ENCODE data around the gene KCNIP2.

Gene KCNIP2

DNA sequence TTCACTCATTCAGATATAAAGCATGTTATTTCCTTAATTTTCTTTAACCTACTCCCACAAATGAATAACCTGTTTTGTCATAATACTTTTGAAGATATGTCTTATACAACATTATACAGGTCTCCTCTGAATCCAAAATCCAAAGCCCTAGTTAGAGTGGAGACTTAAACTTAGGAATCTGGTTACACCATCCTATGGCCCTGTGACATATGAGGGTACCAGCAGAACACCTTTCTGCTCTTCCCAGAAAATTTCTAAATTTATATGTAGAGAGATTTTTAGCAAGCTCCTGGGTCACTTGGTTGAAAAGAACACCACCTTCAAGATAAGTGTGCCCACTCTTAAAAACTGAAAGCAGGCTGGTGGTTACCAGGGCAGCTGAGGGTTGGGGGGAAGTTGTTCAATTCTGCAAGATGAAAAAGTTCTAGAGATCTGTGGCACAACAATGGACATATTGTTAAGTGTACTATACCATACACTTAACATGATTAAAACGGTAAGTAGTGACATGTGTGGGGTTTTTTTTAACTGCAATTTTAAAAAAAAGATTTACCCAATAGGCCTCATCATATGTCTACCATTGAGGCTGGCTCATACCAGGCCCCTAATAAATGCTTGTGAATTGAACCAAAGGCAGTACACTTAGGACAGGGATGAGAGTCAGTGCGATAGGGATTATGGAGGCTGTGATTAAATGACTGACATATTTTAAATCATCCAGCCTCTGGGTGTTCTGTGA is 37.6 kb upstream of the KCNIP2 start:
- no peak overlapping the region for H3K27ac ChIP-seq
- TF ChIP-seq, protein P1, sequence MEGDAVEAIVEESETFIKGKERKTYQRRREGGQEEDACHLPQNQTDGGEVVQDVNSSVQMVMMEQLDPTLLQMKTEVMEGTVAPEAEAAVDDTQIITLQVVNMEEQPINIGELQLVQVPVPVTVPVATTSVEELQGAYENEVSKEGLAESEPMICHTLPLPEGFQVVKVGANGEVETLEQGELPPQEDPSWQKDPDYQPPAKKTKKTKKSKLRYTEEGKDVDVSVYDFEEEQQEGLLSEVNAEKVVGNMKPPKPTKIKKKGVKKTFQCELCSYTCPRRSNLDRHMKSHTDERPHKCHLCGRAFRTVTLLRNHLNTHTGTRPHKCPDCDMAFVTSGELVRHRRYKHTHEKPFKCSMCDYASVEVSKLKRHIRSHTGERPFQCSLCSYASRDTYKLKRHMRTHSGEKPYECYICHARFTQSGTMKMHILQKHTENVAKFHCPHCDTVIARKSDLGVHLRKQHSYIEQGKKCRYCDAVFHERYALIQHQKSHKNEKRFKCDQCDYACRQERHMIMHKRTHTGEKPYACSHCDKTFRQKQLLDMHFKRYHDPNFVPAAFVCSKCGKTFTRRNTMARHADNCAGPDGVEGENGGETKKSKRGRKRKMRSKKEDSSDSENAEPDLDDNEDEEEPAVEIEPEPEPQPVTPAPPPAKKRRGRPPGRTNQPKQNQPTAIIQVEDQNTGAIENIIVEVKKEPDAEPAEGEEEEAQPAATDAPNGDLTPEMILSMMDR (conservative IDR thresholded peaks at IDR 0.05) = no peak
- no peak for TF ChIP-seq ZFX (IDR thresholded peaks at IDR 0.05)

DNA sequence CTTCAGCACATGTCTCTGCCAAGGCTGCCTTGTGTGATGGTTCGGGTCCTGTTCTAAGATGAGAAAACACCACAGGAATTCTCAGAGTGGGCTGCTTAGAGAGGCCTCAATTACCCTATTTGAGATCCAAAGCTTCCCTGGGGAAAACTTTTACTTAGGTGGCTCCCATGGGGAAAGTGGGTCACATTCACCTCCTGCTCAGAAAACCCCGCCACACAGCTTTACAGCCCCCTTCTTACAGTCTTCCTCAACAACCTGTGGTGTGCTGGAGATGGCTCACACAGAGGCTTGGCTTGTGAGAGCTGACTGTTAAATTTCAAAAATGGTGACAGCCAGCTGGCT is 36.6 kb upstream of the KCNIP2 start:
- TF ChIP-seq ZFX (IDR thresholded peaks at IDR 0.05) = no peak
- H3K27ac ChIP-seq = no peak overlapping the region

DNA sequence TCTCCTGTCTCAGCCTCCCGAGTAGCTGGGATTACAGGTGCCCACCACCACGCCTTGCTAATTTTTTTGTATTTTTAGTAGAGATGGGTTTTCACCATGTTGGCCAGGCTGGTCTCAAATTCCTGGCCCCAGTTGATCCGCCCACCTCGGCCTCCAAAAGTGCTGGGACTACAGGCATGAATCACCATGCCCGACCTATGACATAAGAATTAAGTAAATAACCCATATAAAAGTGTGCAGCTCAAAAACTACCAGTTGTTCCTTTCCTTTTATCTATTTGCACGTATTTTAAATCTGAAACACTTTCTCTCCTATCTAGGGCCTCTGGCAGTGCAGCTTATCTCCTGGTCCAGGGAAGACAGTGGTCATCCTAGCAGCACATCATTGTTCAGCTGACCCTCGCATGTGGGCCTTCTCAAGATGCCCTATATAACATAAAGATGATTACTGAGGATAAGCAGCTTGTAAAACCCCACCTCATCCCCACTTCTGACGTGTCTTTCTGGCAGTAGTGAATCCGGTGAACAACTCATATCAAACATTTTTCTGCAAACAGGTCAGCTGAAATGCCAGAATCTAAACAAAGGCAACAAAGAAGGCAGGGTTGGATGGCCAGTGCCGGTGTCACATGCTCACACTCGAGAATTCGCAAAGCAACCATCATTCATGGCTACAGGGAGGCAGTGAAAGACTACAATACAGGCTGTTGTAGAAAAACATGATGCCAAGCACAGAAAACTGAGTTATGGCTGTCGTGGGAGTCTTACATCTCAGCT is 36.0 kb upstream of the KCNIP2 start:
- H3K27ac ChIP-seq = no peak overlapping the region
- TF ChIP-seq ZFX (IDR thresholded peaks at IDR 0.05) = no peak
- TF ChIP-seq, protein P1 (conservative IDR thresholded peaks at IDR 0.05) = no peak

DNA sequence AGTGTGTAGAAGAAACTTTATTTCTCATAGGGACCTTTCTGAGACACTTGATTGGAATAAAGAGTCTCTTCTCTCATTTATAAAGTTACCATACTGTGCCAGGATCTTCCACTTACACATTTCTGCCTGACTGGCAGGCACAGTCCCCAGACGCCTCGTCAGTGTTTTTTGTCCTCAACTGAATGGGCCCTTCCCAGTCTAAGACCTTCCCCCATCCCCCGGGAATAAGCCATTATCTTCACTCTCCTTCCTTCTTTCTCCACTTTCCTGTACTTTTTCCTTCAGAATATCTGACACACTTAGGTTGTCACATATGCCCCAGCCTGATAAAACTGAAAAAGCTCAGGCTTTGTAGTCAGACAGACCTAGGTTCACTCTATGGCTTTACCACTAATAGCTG is 35.3 kb upstream of the KCNIP2 start:
- no peak for TF ChIP-seq ZFX (IDR thresholded peaks at IDR 0.05)
- TF ChIP-seq, protein P1 (conservative IDR thresholded peaks at IDR 0.05) = no peak
- H3K27ac ChIP-seq = no peak overlapping the region

DNA sequence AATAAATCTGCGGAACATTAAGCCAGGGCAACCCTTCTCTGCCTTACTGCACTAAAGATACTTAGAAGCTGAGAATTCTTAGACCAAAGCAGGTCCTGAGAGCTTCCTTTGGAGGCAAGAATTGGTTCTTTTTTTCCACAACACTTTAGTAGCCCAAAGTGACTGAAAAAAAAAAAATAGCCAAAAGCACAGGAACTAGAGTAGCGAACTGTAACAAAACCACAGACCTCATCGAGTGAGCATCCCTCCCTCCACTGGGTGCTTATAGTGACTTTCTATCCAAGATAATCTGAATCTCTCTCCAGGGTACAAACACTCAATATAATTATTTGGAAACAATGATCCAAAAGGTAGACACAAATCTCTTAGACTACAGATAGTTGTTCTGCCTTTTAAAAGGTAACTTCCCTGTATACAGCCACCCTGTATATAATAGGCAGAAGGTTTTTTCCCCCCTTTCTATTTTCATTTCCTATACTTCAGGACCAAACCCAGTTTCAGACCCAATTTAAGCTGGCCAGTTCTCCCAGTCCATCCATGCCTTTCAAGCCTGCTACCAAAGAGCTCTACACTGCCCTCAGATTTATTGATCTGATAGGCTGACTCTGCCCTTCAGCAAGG is 31.6 kb upstream of the KCNIP2 start:
- TF ChIP-seq, protein P1 (conservative IDR thresholded peaks at IDR 0.05) = no peak
- TF ChIP-seq ZFX (IDR thresholded peaks at IDR 0.05) = no peak
- H3K27ac ChIP-seq = no peak overlapping the region

DNA sequence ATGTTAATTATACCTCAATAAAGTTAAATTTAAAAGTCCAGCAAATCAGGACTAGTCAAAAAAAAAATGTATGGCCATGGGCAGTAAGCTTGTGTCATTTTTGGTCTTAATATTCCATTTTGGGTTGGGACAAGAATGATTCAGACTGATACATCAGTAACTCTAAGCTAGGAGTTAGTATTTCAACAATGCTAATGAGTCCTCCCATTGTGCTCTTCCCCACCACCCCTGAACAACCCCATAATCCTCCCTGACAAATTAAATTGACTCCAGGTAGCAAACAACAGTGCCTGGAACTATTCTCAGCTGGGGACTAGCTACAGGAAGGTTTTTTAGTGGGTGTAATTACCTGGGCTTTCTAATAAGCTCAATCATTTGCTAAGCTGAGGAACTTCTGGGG is 30.7 kb upstream of the KCNIP2 start:
- H3K27ac ChIP-seq = no peak overlapping the region
- no peak for TF ChIP-seq ZFX (IDR thresholded peaks at IDR 0.05)
- TF ChIP-seq, protein P1 (conservative IDR thresholded peaks at IDR 0.05) = no peak

DNA sequence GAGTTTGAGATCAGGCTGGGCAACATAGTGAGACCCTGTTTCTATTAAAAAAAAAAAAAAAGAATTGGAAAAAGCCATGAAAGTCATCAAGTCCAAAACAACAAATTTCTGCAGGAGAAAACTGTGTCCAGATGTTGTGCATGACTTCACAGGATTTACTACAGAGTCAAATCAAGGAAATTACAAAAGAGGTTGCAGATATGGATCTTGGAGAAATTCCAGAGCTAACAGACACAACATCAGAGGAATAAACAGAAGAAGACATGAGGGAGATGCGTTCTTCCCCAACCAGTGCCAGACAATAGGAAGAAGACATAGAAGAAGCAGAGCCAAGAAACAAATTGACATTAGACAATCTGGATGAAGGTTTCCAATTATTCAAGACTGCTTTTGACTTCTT is 24.3 kb upstream of the KCNIP2 start:
- H3K27ac ChIP-seq = no peak overlapping the region
- TF ChIP-seq, protein P1 (conservative IDR thresholded peaks at IDR 0.05) = no peak
- no peak for TF ChIP-seq ZFX (IDR thresholded peaks at IDR 0.05)

Data from C4-2B (cell line).